PFSK-1 (cell line): Measurements from ENCODE around the gene ATRN.

Experiments used
- FOXP2 ChIP-seq: optimal IDR thresholded peaks from 2 replicates; pipeline ENCODE3; 2011; ENCODE audit warnings: borderline replicate concordance, control low read depth, inconsistent platforms; ENCODE audit not compliant: insufficient read depth; ENCODE audit errors: extremely low read length, extremely low read depth
- POLR2AphosphoS5 ChIP-seq: IDR thresholded peaks from 2 replicates; pipeline ENCODE4 v1.6.1; 2012; ENCODE audit warnings: low read depth, mild to moderate bottlenecking, control low read depth, low read length, moderate library complexity
- REST ChIP-seq, 2 experiments: IDR thresholded peaks; 2 replicates each; pipeline versions ENCODE4 v1.6.1 to v1.8.0; 2011 to 2012; ENCODE audit warnings: low read depth in 2 of 2, low read length in 2 of 2, control low read depth in 1 of 2, inconsistent platforms in 1 of 2, mild to moderate bottlenecking in 1 of 2, moderate library complexity in 1 of 2; ENCODE audit not compliant: insufficient read depth in 1 of 2
- SIN3A ChIP-seq: IDR thresholded peaks from 2 replicates; pipeline ENCODE4 v1.6.1; 2012; ENCODE audit warnings: mild to moderate bottlenecking, low read length, moderate library complexity, borderline replicate concordance; ENCODE audit not compliant: insufficient read depth
- TAF1 ChIP-seq: IDR thresholded peaks from 2 replicates; pipeline ENCODE4 v1.6.1; 2012; ENCODE audit warnings: low read length, control low read depth, borderline replicate concordance; ENCODE audit not compliant: insufficient read depth

The ATRN gene

GRCh38 chr20:3432844-3433243 is 38.0 kb upstream of the ATRN start:
- TF ChIP-seq REST (IDR thresholded peaks at IDR 0.05; ENCODE audit: insufficient read depth in 1 of 2, low read depth in 2 of 2, low read length in 2 of 2) = no peak
- no peak for TF ChIP-seq SIN3A

- no peak for TF ChIP-seq REST (IDR thresholded peaks at IDR 0.05; ENCODE audit: insufficient read depth in 1 of 2, low read depth in 2 of 2, low read length in 2 of 2)
- no peak for TF ChIP-seq TAF1
- TF ChIP-seq FOXP2 = no peak
- no peak for TF ChIP-seq POLR2AphosphoS5
- TF ChIP-seq SIN3A = no peak
Observed at GRCh38 chr20:3433744-3434143, 37.1 kb upstream of the ATRN start.

- TF ChIP-seq POLR2AphosphoS5 (no peak), FOXP2 (no peak), SIN3A (no peak), REST (IDR thresholded peaks at IDR 0.05; ENCODE audit: insufficient read depth in 1 of 2, low read depth in 2 of 2, low read length in 2 of 2) (no peak), TAF1 (no peak)
Observed at GRCh38 chr20:3434232-3434631, 36.6 kb upstream of the ATRN start.

- no peak for TF ChIP-seq SIN3A
Observed at GRCh38 chr20:3436864-3437574, 33.8 kb upstream of the ATRN start.

GRCh38 chr20:3446779-3447178 is 24.0 kb upstream of the ATRN start:
- TF ChIP-seq FOXP2 = no peak
- TF ChIP-seq SIN3A = no peak
- no peak for TF ChIP-seq POLR2AphosphoS5
- no peak for TF ChIP-seq REST (IDR thresholded peaks at IDR 0.05; ENCODE audit: insufficient read depth in 1 of 2, low read depth in 2 of 2, low read length in 2 of 2)
- no peak for TF ChIP-seq TAF1
